Fibroblast of peridontal ligament (primary cell): ENCODE measurements around the gene DPP6.

Experiments used
- DNase-seq: peaks from one replicate; pipeline ENCODE4 v3.0.0-alpha.2; 2010; ENCODE audit errors: extremely low read depth

Gene DPP6

DNA sequence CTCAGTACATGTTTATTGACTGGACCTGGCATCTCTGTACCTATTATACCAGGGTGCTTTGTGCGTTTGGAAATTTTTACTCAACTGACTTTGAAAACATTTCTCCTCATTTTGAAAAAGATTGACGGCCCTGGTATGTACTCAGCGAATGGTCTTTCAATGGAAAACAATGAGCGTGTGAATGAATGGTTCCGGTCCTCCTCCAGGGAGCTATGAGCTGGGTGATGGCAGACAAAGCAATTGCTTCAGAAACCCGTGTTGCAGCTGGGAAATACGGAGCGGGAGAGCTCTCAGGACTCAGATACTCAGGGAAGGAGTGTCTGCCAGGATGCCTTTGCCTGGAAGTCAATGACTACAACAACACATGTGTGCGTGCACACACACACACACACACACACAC is 824.8 kb downstream of the DPP6 start:
- no peak for DNase-seq

DNA sequence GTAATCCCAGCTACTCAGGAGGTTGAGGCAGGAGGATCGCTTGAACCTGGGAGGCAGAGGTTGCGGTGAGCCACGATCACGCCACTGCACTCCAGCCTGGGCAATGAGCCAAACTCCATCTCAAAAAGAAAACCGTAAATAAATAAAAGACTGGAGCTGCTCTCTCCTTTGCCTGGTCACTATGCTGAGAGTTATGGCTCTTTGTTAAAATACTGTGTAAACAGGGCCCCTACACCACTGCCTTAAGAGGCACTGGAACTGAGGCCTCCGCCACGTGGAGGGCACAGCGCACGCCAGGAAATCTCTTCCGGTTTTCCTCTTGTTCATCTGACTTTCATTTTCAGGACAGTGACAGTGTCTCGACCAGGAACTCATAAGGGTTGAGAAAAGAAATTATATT is 827.4 kb downstream of the DPP6 start:
- DNase-seq = no peak

DNA sequence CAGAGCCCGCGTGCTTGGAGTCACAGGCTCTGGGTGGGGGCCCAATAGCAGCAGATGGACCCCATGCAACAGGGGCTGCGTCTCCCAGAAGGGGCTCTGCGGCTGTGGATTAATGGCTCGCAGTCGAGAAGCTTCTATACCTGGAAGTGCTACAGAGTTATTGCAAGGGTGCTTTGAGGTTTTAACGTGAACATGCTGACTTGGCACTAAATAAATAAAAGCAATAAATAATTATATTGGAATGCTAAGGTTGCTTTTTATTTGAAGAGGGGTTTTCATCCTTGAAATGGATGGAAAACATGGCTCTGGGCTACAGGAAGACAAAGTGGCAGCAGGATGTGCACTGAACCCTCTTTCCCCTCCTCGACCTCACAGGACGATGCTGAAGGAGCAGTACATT is 828.3 kb downstream of the DPP6 start:
- DNase-seq = no peak

DNA sequence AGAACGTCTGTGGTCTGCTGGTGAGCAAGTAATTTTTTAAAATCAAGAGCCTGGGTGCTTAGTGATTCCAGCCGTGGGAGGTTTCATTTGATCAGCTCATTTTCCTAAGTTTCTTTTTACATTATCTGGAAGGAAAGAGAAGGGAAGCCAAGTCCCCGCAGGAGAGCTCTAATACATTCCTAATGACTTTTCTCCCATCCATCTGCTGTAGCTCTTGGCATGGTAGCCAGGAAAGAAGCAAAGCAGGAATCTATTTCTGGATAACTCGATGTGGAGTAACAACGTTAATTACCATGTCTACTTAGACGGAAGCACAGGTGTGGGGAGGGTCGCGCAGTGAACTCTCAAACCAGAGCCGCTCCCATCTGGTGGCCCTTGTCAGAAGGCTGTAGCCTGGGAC is 828.8 kb downstream of the DPP6 start:
- no peak for DNase-seq

DNA sequence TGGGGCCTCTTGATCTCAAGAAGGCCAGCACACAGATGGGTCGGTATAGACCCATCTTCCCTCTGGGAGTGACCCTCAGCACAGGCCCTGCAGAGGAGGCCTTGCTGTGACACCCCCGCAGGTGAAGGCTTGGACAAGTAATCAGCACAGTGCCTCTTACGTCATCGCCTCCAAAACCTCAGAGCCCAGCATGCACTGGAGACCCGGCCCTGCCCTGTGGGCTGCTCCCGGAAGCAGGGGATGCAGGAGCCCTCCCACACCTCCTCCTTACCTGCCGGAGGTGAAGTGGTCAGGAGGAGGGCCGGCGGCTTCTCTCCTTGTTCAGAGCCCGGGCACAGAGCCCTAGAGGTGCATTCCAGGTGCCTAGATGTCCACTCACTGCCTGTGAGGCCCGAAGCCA is 829.3 kb downstream of the DPP6 start:
- no peak for DNase-seq

DNA sequence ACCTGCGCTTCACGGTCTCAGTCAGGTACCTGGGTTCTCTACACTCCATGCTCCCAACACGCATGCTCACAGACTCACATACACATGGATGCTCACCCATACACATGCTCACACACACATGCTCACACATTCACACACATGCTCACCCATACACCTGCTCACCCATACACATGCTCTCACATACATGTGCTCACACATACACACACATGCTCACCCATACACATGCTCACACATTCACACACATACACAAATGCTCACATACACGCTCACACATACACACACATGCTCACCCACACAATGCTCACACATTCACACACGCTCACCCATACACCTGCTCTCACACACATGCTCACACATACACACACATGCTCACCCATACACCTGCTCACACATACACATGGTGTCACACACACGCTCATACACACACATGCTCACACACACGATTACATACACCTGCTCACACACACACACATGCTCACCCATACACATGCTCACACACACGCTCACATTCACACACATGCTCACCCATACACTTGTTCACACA is 830.8 kb downstream of the DPP6 start:
- no peak for DNase-seq

DNA sequence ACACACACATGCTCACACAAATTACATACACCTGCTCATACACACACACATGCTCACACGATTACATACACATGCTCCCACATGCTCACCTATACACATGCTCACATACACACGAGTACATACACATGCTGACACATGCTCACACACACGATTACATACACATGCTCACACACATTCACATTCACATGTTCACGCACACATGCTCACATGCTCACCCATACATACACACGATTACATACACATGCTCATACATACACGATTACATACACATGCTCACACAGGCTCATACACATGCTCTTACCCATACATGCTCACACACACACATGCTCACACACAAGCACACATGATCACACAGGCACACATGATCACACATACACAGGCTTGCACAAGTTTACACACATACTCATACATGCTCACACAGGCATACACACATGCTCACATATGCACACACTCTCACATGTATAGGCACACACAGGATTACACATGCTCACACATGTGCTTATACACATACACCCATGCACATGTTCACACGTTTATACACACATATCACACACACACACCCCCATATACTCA is 832.2 kb downstream of the DPP6 start:
- DNase-seq = no peak

DNA sequence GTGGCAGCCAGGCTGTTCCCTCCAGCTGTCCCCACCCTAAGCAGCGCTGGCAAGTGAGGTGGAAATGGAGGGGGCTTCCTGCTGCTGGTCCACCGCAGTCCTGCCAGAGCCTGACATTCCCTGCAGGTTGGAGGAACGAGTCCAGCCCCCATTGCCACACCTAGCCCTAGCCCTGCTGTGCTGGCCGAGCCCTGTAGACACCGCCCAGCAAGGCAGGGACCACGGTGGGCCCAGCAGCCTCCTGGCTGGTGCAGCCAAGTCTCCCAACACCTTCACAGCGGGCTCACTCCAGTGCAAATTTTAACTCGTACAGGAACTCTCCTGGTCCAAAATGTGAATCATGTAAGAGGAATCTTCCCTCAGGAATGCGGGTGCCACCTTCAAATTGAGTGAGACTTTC is 834.4 kb downstream of the DPP6 start:
- DNase-seq = no peak

DNA sequence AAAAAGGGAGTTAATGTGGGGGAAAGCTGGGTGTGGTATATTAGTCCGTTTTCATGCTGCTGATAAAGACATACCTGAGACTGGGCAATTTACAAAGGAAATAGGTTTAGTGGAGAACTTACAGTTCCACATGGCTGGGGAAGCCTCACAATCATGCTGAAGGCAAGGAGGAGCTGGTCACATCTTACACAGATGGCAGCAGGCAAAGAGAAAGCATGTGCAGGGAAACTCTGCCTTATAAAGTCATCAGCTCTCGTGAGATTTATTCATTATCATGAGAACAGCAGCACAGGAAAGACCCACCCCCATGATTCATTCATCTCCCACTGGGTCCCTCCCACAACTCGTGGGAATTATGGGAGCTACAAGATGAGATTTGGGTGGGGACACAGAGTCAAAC is 836.5 kb downstream of the DPP6 start:
- no peak for DNase-seq

DNA sequence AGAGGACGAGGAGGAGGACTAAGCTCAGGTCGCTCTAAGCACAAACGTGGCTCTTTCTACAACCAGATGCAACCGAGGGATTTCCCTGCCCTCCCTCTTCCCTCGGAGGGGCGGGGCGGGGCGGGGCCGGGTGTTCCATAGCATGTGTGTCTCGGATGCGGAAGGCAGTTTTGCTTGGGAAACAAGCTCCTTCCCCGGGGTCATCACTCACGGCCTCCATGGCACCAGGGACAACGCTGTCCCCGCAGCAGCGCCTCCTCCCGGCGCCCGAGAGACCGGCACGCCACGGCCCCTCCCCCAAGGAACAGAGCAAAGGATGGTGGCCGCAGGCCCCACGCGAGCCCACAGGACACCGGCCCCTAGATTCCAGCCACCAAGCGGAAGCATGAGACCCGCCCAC is 840.3 kb downstream of the DPP6 start:
- DNase-seq = no peak

DNA sequence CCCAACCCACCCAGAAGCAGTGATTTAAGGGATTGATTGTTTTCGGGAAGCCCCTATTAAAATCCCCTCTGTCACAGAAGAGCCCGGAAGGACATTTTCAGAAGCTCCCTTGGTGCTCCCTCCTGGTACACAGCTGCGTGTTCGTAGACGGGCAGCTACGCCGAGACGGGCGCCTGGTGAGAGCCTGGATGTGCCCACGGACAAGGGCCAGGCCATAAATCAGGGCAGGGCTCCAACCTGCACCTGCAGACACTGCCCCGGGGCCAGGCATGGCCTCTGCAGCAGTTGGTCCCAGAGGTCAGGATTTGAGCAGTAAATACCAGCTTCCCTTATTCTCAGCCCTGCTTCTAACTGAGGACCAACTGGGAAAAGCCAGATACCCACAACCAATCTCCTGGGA is 843.9 kb downstream of the DPP6 start:
- DNase-seq = no peak

DNA sequence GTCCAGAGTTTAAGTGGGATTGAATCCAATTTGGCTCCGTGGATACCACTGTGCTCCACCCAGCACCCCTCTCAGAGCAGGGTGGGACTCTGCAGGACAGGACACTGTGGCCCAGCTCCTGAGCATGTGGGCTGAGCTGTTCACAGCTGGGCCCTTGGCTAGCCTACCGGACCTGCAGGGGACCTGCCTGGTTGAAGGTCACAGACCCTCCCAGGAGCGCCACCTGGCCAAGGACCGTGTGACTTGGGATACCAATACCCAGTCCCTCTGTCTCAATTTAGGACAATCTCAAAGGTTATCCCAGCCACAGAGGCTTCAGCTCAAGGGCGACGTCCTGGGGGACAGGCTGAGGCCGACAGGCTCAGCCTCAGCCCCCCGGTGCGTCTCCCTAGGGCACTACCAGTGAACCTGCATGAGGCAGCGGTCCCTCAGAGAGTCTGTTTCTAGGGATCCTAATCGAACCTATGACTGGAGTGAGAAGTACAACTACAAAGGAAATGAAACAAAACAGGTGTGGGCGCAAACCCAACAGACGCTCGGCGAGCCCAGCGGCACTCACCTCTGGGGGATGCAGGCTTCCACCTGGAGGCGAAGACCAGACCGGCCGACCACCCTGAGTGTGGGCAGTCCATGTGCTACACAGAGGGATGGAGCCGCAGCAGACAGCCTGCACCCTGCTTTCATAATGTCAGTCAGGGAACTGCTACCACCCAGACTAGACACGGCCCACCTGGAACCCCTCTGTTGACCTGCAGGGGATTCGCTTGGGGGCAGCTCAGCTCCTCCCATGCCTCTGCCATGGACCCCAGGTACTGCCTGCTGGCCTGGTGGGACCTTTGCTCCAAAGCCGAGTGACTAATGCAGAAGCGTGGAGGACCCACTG is 847.0 kb downstream of the DPP6 start:
- no peak for DNase-seq

DNA sequence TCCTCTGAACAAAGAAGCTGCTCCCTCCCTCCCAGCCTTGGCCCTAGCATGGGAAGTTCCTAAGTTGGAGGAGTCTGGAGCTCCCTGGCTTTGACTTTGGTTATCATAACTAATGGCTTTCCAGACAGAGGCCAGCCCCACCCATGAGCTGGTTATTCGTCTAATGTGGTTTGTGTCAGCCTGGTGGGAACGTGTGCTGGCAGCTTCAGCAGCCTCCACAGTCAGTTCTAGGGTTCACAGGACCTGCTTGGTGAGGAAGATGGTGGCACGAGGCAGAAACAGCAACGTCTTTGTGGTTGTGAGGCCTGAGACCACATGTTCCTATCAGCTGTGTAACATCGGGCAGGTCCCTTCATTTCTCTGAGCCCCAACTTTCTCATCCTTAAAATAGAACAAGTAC is 847.7 kb downstream of the DPP6 start:
- DNase-seq = no peak

DNA sequence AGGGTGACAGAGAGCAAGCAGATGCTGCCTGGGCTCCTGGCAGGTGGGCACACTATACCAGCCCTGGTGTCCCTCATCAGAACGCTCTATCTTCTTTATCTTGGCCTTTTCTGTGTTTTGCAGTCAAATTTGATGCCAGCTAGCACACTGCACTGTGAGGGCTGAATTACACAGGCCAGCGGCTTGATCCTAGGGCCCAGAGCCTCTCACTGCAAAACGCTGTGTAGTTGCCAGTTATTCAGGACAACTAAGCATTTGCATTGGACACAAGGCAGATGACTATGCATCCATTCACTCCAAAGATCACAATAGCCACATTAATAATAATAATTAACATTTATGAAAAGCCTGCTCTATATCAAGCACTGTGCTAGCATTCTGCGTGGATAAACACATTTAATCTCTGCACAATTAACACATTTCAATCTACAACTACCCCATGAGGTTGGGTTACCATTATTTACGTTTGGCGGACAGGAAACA is 850.4 kb downstream of the DPP6 start:
- no peak for DNase-seq

DNA sequence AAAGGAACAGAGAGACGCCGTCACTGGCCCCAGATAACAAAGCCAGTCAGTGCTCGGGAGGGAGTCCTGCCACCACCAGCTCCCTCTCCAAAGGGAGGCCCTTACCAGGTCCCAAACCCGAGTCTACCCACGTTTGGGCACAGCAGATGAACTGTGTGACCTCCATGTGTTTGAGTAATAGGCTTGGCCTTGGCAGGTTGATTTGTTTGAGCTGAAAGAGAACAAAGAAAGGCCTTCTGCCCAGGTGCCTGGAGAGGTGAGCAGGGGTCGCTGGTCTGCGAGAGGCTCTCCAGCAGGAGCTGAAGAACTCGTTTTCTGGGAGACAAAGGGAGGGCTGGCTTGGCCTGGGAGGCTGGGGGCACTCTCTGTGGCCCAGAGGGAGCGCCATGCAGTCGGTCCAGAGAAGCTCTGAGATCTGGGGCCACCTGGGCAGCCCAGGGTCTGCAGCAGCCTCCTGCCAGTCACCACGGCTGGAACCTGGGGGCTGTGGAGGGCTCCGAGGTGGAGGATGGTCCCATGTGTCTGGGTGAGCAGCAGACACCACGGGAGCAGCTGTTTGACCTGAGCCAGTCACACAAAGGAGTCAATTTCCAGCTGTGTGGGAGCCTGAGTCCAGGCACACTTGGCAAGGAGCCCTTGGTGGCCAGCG is 851.0 kb downstream of the DPP6 start:
- no peak for DNase-seq

DNA sequence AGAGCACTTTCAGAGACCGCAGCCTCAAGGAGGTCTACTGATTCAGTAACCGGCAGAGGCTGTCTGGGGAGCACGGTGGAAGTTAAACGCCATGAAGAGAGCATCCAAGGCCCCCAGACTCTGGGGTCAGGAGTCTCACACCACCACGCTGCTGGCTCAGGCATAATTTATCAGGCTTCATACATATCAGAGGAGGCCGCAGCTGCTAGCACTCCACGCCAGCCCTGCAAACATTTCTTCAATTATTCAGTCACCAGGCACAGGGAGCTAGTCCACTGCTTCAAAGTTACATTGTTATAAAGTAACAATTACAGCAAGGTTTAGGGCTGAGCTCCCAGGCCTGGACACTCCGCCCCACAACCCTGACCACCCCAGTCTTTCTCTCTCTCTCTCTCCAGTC is 852.9 kb downstream of the DPP6 start:
- DNase-seq = no peak

DNA sequence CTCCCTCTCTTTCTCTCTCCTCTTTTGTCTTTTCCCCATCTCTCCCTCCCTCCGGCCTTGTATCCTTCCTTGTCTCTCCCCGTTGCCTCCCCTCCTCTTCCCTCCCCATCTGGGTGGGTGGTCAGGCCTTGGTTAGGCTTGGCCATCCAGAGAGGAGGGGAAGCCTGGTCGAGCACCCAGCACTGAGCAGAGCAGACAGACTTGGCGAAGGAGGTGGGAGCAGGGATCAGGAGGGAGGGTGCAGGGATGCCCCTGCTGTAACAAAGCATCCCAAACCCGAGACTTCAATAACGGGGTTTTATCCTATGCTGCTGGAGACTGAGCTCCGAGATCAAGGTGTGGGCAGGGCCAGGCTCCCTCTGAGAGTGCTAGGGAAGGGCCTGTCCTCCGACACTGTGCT is 853.4 kb downstream of the DPP6 start:
- no peak for DNase-seq

DNA sequence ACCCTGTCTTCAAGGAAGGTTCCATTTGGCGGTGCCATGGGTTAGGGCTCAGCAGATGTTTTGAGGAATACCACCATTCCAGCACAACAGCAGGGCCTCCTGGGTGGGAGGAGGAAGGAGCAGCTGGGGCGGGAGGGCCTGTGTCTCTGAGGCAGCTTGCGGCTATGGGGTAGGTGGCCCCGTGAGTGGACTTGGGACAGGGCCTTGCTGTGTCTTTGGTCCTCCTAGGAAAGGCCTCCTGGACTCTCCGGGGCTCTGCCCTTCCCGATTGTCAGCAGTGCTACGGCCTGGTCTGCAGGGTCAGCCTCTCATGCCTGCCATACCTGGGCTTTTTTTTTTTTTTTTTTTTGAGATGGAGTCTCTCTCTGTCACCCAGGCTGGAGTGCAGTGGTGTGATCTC is 854.0 kb downstream of the DPP6 start:
- no peak for DNase-seq

DNA sequence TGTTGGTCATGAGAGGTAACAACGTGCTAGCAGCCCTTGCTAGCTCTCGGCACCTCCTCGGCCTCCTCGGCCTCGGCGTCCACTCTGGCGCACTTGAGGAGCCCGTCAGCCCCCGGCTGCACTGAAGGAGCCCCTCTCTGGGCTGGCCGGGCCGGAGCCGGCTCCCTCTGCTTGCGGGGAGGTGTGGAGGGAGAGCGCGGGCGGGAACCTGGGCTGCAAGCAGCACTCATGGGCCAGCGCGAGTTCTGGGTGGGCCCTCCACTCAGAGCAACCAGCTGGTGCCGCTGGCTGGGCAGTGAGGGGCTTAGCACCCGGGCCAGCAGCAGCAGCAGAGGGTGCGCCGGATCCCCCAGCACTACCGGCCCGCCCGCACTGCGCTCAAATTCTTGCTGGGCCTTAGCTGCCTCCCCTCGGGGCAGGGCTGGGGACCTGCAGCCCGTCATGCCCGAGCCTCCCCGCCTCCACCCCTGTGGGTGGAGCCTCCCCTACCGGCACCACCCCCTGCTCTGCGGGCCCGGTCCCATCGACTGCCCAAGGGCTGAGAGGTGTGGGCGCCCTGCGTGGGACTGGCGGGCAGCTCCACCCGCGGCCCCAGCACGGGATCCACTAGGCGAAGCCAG is 854.6 kb downstream of the DPP6 start:
- no peak for DNase-seq

DNA sequence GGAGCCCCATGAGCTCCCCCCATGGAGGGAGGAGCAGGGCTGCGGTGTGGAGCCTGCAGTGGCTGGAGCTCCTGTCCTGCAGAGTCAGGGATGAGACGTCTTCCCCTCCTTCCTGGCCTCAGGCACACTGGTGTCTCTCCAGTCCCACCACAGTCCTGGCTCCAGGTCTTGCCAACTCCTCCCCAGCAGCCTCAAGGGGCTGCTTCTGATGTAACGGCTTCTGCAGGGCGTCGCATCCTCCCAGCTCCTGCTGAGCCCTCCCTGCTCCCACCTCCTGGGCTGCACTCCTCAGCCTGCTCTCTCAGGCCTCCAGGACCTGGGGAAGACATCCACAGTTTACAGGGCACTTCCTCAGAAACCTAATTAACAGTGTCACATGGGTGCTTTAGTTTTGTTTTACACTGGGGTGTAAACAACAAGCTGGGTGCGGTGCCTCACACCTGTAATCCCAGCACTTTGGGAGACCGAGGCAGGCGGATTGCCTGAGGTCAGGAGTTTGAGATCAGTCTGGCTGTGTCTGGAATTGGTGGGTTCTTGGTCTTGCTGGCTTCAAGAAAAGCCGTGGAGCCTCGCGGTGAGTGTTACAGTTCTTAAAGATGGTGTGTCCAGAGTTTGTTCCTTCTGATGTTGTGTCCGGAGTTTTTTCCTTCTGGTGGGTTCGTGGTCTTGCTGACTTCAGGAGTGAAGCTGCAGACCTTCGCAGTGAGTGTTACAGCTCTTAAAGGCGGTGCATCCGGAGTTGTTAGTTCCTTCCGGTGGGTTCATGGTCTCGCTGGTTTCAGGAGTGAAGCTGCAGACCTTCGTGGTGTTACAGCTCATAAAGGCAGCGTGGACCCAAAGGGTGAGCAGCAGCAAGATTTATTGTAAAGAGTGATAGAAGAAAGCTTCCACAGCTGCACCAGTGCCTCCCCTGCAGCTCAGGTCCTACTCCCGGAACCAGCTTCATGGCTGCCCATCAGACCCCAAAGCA is 855.7 kb downstream of the DPP6 start:
- DNase-seq = no peak
